HG03064 (cell line): Measurements from ENCODE around the gene XRCC3.
"Not testable (repeated sequence)": the region's sequence is repeated elsewhere in the genome, so short reads cannot be mapped to it uniquely, and the experiment has no call there.

ENCODE experiments used
- ATAC-seq: cut with Tn5 transposase; IDR thresholded peaks from one replicate; pipeline ENCODE4 v1.9.1; 2021; ENCODE audit warnings: low read depth; ENCODE audit not compliant: unreplicated experiment

Gene XRCC3

GRCh38 chr14:103676881-103677675, 38.2 kb downstream of the XRCC3 start:
- ATAC-seq: no peak

GRCh38 chr14:103675957-103676356, 39.3 kb downstream of the XRCC3 start:
- no peak for ATAC-seq

GRCh38 chr14:103671911-103672310, 43.3 kb downstream of the XRCC3 start:
- ATAC-seq: no peak

- ATAC-seq: no peak
These were observed 45.9 kb downstream of the XRCC3 start for GRCh38 chr14:103669370-103669769.

- no peak for ATAC-seq
These were observed 47.1 kb downstream of the XRCC3 start for GRCh38 chr14:103668117-103668516.

- no peak for ATAC-seq
These were observed 47.6 kb downstream of the XRCC3 start for GRCh38 chr14:103667671-103668070.

GRCh38 chr14:103663506-103663905, 51.7 kb downstream of the XRCC3 start:
- no peak for ATAC-seq

- ATAC-seq: no peak
These were observed 52.7 kb downstream of the XRCC3 start for GRCh38 chr14:103662591-103662990.

- no peak for ATAC-seq
These were observed 53.2 kb downstream of the XRCC3 start for GRCh38 chr14:103662029-103662428.

GRCh38 chr14:103659631-103660030, 55.6 kb downstream of the XRCC3 start:
- no peak for ATAC-seq

GRCh38 chr14:103657471-103657870, 57.8 kb downstream of the XRCC3 start:
- no peak for ATAC-seq

- ATAC-seq: no peak
These were observed 58.5 kb downstream of the XRCC3 start for GRCh38 chr14:103656756-103657133.

GRCh38 chr14:103656031-103656755, 59.1 kb downstream of the XRCC3 start:
- ATAC-seq: no peak

GRCh38 chr14:103654619-103655018, 60.6 kb downstream of the XRCC3 start:
- no peak for ATAC-seq

GRCh38 chr14:103653805-103654204, 61.4 kb downstream of the XRCC3 start:
- no peak for ATAC-seq

- ATAC-seq: not testable (repeated sequence)
These were observed 61.9 kb downstream of the XRCC3 start for GRCh38 chr14:103653336-103653735.

GRCh38 chr14:103652806-103653205, 62.4 kb downstream of the XRCC3 start:
- no peak for ATAC-seq

GRCh38 chr14:103651585-103651984, 63.7 kb downstream of the XRCC3 start:
- ATAC-seq: no peak

- no peak for ATAC-seq
These were observed 65.0 kb downstream of the XRCC3 start for GRCh38 chr14:103650213-103650612.

GRCh38 chr14:103649001-103649400, 66.2 kb downstream of the XRCC3 start:
- ATAC-seq: no peak
